Right atrium auricular region (tissue), 2 donors: ENCODE results near the gene PON2. TPM values are rescaled to one million over a fixed set of nuclear protein-coding genes. Genes with fewer than 3 reads are reported as not detected.

Experiments used
- DNase-seq: peaks from one replicate; pipeline ENCODE4 v3.0.0-alpha.2; 2019; ENCODE audit warnings: low spot score
- H3K27ac ChIP-seq, 2 donors: fragments of 200-600 bp; sonication (generic); 1 replicate in 1 of 2; 2 replicates in 1 of 2; pipeline ENCODE4 v1.5.1; 2016 to 2019
- H3K27me3 ChIP-seq, 2 donors: fragments of 200-600 bp; sonication (generic); one replicate each; pipeline versions ENCODE4 v1.5.1 to v1.6.0; 2017 to 2019
- H3K36me3 ChIP-seq: fragments of 200-600 bp; sonication (generic); one replicate; pipeline ENCODE4 v1.5.1; 2016
- H3K4me1 ChIP-seq, 2 donors: fragments of 200-600 bp; sonication (generic); one replicate each; pipeline versions ENCODE4 v1.5.1 to v1.6.0; 2017 to 2019
- H3K4me3 ChIP-seq, 2 donors: fragments of 200-600 bp; sonication (generic); 1 replicate in 1 of 2; 2 replicates in 1 of 2; pipeline ENCODE4 v1.5.1; 2017 to 2019; ENCODE audit warnings: mild to moderate bottlenecking in 1 of 2, moderate library complexity in 1 of 2
- H3K9me3 ChIP-seq, 2 donors: fragments of 200-600 bp; sonication (generic); one replicate each; pipeline ENCODE4 v1.5.1; 2019
- CTCF ChIP-seq, 2 donors: fragments of 200-600 bp; sonication (generic); IDR thresholded peaks; one replicate each; pipeline ENCODE4 v1.5.1; 2019; ENCODE audit warnings: antibody characterized with exemption in 2 of 2
- total RNA-seq, 2 donors: library from RNA; depleted of rRNA; stranded (reverse); fragments of >200 nt; gene quantifications; one replicate each; pipeline ENCODE4 v1.1.0, GENCODE V29; 2016

Gene PON2
- total RNA-seq, 2 donors from 2014 or later, result 45.4 to 77.1 TPM

DNA sequence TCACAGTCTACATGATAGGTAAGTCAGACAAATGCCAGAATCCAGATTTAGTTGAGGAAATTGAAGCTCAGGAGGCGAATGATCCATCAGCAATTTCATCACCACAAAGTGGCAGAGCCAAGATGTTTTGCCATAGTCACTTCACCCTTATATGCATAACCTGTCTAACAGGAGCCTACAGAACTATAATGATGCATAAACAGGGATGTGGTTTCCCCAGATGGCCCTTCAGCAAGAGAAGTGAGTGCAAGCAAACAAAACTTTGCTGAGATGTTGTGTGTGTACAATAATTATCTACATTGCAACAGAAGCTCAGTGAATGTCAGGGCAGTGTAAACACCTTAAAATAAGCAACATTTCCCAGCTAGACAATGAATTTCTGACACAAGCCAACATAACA is 67.2 kb downstream of the PON2 start:
- Histone ChIP-seq H3K27me3 (no peaks in the 10 kb centered on the region), H3K27ac (no peak overlapping the region), H3K4me3 (no peak overlapping the region), H3K4me1 (no peaks in the 10 kb centered on the region), H3K36me3 (no peaks in the 10 kb centered on the region), H3K9me3 (no peaks in the 10 kb centered on the region)
- no peak for TF ChIP-seq CTCF (IDR thresholded peaks at IDR 0.05)
- DNase-seq, result no peak

DNA sequence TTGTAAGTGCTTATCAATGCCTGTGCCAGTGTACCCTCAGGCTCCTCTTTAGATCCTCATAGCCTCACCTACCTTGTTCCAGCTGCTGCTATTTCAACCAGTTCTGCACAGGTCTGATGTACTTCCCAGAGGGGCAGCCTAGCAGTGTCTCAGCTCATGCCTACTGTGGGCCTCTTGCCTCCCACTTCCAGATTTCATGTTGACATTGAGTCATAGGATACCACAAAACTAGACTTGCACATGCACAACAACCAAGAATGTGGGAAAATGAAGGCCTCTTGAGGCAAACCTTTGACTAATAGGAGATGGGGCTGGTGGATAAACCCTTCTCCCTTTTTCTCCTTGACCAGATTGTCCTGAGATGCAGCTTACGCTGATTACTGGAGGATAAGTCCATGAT is 69.7 kb downstream of the PON2 start:
- Histone ChIP-seq H3K4me3 (no peak overlapping the region), H3K4me1 (no peaks in the 10 kb centered on the region), H3K27me3 (no peaks in the 10 kb centered on the region), H3K36me3 (no peaks in the 10 kb centered on the region), H3K27ac (no peak overlapping the region), H3K9me3 (no peaks in the 10 kb centered on the region)
- no peak for DNase-seq
- TF ChIP-seq CTCF (IDR thresholded peaks at IDR 0.05), result no peak

DNA sequence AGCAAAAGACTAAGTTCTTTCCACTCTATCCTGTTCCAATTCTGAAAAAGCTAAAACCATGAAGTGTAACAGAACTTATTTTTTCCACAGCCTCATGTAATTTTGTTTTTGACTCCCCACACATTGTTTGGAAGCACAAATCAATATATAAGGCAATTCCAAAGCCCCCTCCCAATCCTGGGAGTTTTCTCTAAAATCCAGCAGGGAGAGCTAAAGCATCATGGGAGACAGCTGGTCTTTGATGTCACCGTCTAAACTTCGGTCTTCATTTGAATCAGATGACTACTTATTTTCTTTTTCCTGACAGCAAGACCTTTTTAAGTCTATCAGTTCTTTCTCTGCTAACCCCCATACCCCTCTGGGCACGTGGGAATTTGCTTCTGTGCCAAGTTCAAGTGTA is 77.2 kb downstream of the PON2 start:
- TF ChIP-seq CTCF (IDR thresholded peaks at IDR 0.05), result no peak
- no peak overlapping the region for H3K4me3 ChIP-seq

More for the DNA sequence above, 77.2 kb downstream of the PON2 start:
- no peak for DNase-seq
- H3K36me3 ChIP-seq, result no peaks in the 10 kb centered on the region
- H3K27me3 ChIP-seq, result no peaks in the 10 kb centered on the region
- H3K9me3 ChIP-seq, result peaks cover 0 to 7% of the 10 kb centered on the region in 2 donors
- H3K27ac ChIP-seq, result no peak overlapping the region
- H3K4me1 ChIP-seq, result no peaks in the 10 kb centered on the region

Other genes starting within 250 kb of the PON2 start
- gene PON1, start 110.5 kb downstream of the PON2 start, total RNA-seq, result not detected
- 1 to 10 TPM in 1 of 2 donors, not detected in 1; 1.7 TPM for gene PON3, start 38.7 kb downstream of the PON2 start, total RNA-seq
- 1 to 10 TPM; 1.5 to 4.6 TPM for gene ASB4, start 50.9 kb upstream of the PON2 start, total RNA-seq
- gene PDK4, start 161.5 kb upstream of the PON2 start, total RNA-seq, result 100 to 1,000 TPM; 337 to 712 TPM